Left ventricle myocardium inferior (tissue), 1 donor: ENCODE measurements around the gene STK16. TPM values are rescaled to one million over a fixed set of nuclear protein-coding genes. Genes with fewer than 3 reads are reported as not detected.

Experiments
- DNase-seq: peaks from one replicate; pipeline ENCODE4 v3.0.0-alpha.2; 2020
- H3K27ac ChIP-seq: fragments of 200-600 bp; replicated peaks from 2 replicates; pipeline ENCODE4 v1.8.0; 2021
- H3K27me3 ChIP-seq: fragments of 200-600 bp; 2 replicates; pipeline ENCODE4 v1.8.0; 2021; ENCODE audit warnings: low read depth
- H3K36me3 ChIP-seq: fragments of 200-600 bp; 2 replicates; pipeline ENCODE4 v1.8.0; 2021
- H3K4me1 ChIP-seq: fragments of 200-600 bp; 2 replicates; pipeline ENCODE4 v1.8.0; 2021
- H3K4me3 ChIP-seq: fragments of 200-600 bp; 2 replicates; pipeline ENCODE4 v1.8.0; 2021; ENCODE audit warnings: mild to moderate bottlenecking, moderate library complexity
- H3K9me3 ChIP-seq: fragments of 200-600 bp; replicated peaks from 2 replicates; pipeline ENCODE4 v1.8.0; 2021
- CTCF ChIP-seq: fragments of 200-600 bp; IDR thresholded peaks from 2 replicates; pipeline ENCODE4 v1.8.0; 2021; ENCODE audit warnings: antibody characterized with exemption, mild to moderate bottlenecking, borderline replicate concordance
- intact Hi-C: fragments of 100-400 bp; cut with micrococcal nuclease; formaldehyde crosslinking; loops from one replicate; pipeline ENCODE4 v1.11.0; 2022
- microRNA-seq: library from miRNA; unstranded; fragments of <30 nt; microRNA quantifications from one replicate; pipeline ENCODE4 v1.2.0, GENCODE V29; 2020
- total RNA-seq: library from RNA; stranded (reverse); fragmentation: NEBNext Ultra II Directional; extraction: Animal tissue kit (Norgen Biotek cat#: 25700); gene quantifications from one replicate; pipeline ENCODE4 v1.2.1, GENCODE V29; 2021
- donor health status: DM: no; HTN: yes; CAD: no; lungs with severe emphysema.

STK16 gene
- total RNA-seq, 1 donor from 2014 or later, result 19.2 TPM

GRCh38 chr2:219298759-219299371 is 53.6 kb downstream of the STK16 start:
- intact Hi-C loops, result loop anchor here (5.0 kb wide), 1 partner anchor 127 kb away; the partner anchor contains the start of gene SLC23A3
- Histone ChIP-seq H3K36me3 (no peaks in the 10 kb centered on the region), H3K4me3 (no peak overlapping the region), H3K27me3 (peaks cover 54% of the 10 kb centered on the region), H3K4me1 (peaks cover 21% of the 10 kb centered on the region), H3K27ac (no peak overlapping the region), H3K9me3 (no peaks in the 10 kb centered on the region)
- peak; percentile 86 for DNase-seq
- peak; percentile 100 for TF ChIP-seq CTCF

GRCh38 chr2:219299372-219299760 is 54.1 kb downstream of the STK16 start:
- intact Hi-C loops, result loop anchor here (5.0 kb wide), 1 partner anchor 127 kb away; the partner anchor contains the start of gene SLC23A3
- Histone ChIP-seq H3K4me3 (no peak overlapping the region), H3K4me1 (peaks cover 16% of the 10 kb centered on the region), H3K36me3 (no peaks in the 10 kb centered on the region), H3K27ac (no peak overlapping the region), H3K27me3 (peaks cover 59% of the 10 kb centered on the region), H3K9me3 (no peaks in the 10 kb centered on the region)
- no peak for TF ChIP-seq CTCF
- no peak for DNase-seq

Small RNAs within 50 kb of the gene (microRNA-seq; reads per million reads assigned to microRNA genes)
- not detected for gene MIR153-1

Other genes with a start within 250 kb of the STK16 start
- gene CFAP65, start 204.0 kb upstream of the STK16 start, total RNA-seq, result not detected
- gene IHH, start 184.6 kb upstream of the STK16 start, total RNA-seq, result not detected
- 6.4 TPM for gene NHEJ1, start 84.7 kb upstream of the STK16 start, total RNA-seq
- 0.58 TPM for gene SLC23A3, start 75.5 kb upstream of the STK16 start, total RNA-seq
- 58.1 TPM for gene CNPPD1, start 68.6 kb upstream of the STK16 start, total RNA-seq
- gene RETREG2, start 67.2 kb upstream of the STK16 start, total RNA-seq, result 29.9 TPM
- gene ZFAND2B, start 38.7 kb upstream of the STK16 start, total RNA-seq, result 19.7 TPM
- 21.5 TPM for gene ABCB6, start 26.5 kb upstream of the STK16 start, total RNA-seq
- gene ATG9A, start 15.8 kb upstream of the STK16 start, total RNA-seq, result 78.2 TPM
- gene ANKZF1, start 15.7 kb upstream of the STK16 start, total RNA-seq, result 29.8 TPM
- gene GLB1L, start within 50 bp of the STK16 start, total RNA-seq, result 1.7 TPM
- not detected for gene TUBA4B, start 7.8 kb downstream of the STK16 start, total RNA-seq
- gene TUBA4A, start 8.4 kb downstream of the STK16 start, total RNA-seq, result 130 TPM
- gene DNAJB2, start 33.9 kb downstream of the STK16 start, total RNA-seq, result 77.5 TPM
- gene PTPRN, start 63.9 kb downstream of the STK16 start, total RNA-seq, result 0.11 TPM
- not detected for gene RESP18, start 87.3 kb downstream of the STK16 start, total RNA-seq
- 73.0 TPM for gene DNPEP, start 142.4 kb downstream of the STK16 start, total RNA-seq
- gene DES, start 172.9 kb downstream of the STK16 start, total RNA-seq, result 15,954 TPM
- gene SPEG, start 189.4 kb downstream of the STK16 start, total RNA-seq, result 145 TPM